DMS153 treated with DMSO at 0.1 percent for 48 hours (cell line): ENCODE measurements around the gene SUFU.
A peak's percentile ranks its signal among the peaks of the same experiment; 100 is the strongest.

Experiments
- DNase-seq: peaks from one replicate; lab custom pipeline; 2025; ENCODE audit not compliant: unreplicated experiment; lab: John Stamatoyannopoulos, UW

The SUFU gene

DNA sequence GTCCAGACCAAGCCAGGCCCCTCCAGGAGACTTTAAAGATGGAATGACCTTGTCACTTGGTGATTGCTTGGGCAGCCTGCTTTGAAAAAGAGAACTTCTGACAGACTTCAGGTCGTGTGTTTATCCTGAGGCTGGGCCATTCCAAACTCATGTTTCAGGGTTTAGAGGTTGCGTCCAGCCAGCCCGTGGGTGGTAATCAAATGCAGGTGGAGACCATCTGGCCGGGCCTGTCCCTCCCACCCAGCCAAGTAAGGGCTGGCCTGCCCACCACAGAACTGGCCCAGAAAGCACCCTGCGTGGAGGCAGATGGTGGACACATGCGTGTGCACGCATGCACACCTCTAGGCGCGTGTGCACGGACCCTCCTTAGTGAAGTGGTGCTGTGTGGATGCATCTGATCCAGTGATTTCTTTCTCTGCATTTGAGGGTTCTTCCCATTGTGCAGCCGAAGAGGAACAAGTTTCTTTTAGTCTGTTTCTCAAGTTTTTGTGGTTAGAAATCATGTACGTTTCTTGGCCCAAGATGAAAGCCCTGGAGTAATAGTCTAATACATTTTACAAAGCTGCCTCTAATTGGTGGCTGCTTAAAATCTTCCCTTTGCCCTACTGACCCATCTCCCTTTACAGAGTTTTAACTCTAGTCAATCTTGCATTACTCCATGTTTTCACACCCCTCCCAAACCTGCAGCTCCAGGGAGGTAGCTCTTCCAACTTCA, 43.0 kb downstream of the SUFU start:
- no peak for DNase-seq

GRCh38 chr10:102549549-102549948, 45.8 kb downstream of the SUFU start:
- no peak for DNase-seq

DNA sequence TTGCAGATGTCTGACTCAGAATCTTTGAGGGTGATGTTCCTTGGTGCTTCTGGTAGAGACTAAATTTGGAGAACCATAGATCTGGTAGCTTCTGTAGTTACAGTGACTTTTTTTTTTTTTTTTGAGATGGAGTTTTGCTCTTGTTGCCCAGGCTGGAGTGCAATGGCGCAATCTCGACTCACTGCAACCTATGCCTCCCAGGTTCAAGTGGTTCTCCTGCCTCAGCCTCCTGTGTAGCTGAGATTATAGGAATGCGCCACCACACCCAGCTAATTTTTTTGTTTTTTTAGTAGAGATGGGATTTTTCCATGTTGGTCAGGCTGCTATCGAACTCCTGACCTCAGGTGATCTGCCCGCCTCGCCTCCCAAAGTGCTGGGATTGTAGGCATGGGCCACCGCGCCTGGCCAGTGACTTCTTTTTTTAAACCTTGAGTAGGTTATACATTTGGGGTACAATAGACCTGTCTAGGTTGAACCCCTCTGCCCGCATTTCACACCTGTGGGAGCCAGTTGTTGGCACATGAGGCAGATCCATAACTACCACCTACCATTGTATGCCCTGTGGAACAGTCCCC, 47.0 kb downstream of the SUFU start:
- DNase-seq = no peak

DNA sequence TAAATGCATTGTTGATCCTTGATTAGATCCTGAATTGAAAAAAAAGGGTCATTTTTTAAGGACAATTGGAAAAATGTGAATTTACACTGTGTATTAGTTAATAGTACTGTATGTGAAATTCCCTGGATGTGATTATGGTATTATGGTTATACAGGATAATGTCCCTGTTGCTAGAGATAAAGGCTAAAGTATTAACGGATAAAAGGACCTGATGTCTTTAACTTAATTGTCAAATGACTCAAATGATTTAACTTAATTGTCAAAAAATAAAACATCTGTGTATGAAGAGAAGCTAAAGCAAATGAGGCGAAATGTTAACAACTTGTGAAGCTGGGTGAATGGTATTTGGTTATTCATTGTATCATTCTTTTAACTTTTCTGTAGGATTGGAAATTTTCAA, 48.8 kb downstream of the SUFU start:
- DNase-seq = no peak

DNA sequence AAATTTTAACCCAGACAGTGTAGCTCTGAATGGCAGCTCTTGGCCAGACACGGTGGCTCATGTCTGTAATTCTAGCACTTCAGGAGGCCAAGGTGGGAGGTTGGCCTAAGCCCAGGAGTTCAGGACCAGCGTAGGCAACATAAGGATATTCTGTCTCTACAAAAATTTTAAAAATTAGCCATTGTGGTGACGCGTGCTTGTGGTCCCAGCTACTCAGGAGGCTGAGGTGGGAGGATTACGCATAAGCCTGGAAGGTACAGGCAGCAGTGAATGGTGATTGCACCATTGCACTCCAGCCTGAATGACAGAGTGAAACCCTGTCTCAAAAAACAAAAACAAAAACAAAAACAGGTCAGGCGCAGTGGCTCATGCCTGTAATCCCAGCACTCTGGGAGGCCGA, 50.0 kb downstream of the SUFU start:
- no peak for DNase-seq

DNA sequence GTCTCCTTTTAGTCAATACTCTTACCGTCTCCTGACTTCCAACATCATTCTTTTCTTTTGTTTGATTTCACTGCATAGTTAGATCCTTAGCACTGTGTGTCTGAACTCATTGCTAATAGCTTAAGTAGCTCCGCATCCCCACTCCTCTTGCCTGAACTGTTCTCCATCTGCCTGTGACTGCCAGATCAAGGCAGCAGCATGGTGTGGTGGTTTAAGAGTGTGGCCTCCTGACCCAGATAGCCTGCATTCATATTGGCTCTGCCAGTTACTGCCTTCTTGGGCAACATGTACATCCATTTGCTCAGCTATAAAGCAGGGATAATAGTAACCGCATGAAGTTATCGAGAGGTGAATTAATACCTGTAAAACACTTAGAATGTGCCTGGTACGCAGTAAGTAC, 50.8 kb downstream of the SUFU start:
- no peak for DNase-seq

GRCh38 chr10:102555781-102556328, 52.1 kb downstream of the SUFU start:
- no peak for DNase-seq

DNA sequence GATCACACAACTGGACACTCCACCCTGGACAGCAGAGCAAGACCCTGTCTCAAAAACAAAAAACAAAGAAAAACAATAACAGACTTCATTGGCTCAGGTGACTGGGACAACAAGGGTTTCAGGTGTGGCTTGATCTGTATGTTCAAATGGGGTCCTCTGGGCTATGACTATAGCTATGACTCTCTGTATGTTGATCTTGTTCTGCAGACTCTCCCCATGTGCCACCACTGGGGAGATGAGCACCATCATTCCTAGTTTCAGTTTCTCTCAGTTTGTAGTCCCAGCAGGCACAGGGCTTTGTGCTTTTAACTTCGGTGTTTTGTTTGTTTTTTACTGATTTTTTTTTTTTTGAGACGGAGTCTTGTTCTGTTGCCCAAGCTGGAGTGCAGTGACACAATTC, 53.8 kb downstream of the SUFU start:
- no peak for DNase-seq

DNA sequence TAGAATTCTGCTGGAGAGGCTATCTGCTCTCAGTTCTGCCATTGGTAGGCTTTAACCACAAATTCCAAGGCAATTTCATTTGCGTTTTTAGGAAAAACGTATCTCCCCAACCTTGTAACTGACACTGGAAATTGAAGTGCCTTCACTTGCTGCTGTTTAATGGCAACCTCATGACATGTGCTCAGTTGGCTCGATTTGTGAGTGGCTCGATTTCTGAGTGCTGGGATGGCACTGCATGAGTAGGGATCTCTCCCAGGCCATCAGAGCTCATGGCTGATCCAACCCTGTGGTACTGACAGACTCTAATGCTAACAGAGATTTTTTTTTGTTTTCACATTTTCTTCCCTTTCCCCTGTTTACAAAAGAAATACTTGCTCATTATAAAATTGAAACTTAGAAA, 56.0 kb downstream of the SUFU start:
- no peak for DNase-seq

DNA sequence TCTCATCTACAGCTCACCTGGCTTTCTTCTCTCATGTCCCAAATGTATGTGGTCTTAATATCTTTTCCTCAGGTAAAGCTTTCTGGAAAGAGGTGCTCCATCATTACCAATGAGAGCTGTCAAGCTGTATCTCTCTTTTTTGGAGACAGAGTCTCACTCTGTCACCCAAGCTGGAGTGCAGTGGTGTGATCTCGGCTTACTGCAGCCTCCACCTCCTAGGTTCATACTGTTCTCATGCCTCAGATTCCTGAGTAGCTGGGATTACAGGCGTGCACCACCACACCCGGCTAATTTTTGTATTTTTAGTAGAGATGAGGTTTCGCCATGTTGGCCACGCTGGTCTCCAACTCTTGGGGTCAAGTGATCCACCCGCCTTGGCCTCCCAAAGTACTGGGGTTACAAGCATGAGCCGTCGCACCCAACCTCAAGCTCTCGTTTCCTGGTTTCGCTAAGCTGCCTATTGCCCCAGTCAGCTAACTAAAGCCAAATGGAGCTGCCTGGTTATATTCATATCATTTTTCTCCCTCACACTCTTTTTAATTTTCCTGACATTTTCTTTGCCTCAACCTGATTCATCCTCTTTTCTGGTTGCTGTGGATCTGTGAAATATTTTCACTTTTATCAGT, 60.5 kb downstream of the SUFU start:
- no peak for DNase-seq

DNA sequence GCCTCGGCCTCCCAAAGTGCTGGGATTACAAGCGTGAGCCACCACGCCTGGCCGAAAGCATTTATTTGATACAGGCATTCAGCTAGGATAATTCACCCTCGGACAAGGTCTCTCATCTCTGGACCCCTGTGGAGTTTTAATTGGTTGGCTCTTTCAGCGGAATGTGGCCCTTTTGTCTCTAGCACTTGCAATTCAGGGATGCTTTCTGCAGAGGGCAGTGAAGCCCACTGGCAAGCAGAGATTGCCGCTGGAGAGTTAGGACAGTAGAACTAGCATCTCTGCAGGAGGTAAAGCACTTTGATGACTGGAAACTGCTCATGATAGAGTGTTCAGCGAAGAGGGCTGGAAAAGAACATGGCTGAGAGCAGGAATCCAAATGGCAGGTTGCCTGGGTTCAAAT, 62.0 kb downstream of the SUFU start:
- no peak for DNase-seq

DNA sequence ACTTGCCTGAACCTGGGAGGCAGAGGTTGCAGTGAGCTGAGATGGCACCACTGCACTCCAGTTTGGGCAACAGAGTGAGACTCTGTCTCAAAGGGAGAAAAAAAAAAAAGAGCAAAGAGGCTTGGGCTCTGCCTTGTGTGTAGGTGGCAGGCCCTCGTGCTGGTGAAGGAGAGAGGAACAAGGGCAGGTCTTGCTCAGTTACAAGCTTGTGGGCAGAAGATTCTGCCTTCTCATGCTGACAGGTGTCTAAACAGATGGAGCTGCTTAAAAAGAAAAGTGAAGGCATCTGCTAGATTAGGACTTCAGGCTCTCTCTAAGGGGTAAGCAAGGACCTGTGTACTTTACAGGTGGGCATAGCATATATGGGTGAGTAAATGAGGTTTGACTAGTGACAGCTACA, 75.0 kb downstream of the SUFU start:
- no peak for DNase-seq

DNA sequence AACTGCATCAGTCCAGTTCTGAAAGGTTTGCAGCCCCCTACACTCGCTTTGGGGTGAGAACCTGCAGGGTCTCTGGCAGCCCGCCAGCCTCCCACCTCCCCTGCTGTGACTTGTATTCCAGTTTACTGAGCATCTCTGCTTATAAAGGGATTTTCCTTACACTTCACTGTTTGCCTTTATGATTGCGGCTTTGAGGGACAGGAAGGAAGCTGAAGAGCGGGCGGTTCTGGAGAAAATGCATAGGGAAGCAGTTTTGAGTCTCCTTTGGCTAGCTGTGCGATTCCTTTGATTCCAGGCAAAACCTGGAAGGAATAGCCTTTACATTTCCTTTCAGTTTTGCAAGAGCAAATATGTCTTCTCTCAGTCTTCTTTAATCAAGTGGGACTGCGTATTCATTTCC, 75.6 kb downstream of the SUFU start:
- DNase-seq = no peak

DNA sequence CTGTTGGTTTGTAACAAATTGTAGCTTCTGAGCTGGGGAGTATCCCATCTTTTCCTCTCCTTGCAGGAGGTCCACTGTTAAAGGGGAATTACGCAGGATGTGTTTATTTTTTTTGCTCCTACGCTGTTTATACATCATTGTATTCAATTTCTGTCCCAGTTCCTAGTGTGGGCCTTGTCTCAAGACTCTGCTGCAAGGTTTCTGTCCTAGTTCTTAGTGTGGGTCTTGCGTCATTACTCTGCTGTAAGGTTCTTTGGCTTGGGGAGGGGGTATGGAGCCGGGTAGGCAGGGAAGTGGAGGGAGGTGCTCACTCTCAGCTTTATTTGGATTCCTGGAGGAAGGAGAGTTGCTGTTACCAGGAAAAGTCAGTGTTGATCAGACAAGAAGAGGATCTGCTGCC, 76.5 kb downstream of the SUFU start:
- no peak for DNase-seq

- DNase-seq = no peak
Measured at GRCh38 chr10:102581401-102581800, 77.6 kb downstream of the SUFU start.

DNA sequence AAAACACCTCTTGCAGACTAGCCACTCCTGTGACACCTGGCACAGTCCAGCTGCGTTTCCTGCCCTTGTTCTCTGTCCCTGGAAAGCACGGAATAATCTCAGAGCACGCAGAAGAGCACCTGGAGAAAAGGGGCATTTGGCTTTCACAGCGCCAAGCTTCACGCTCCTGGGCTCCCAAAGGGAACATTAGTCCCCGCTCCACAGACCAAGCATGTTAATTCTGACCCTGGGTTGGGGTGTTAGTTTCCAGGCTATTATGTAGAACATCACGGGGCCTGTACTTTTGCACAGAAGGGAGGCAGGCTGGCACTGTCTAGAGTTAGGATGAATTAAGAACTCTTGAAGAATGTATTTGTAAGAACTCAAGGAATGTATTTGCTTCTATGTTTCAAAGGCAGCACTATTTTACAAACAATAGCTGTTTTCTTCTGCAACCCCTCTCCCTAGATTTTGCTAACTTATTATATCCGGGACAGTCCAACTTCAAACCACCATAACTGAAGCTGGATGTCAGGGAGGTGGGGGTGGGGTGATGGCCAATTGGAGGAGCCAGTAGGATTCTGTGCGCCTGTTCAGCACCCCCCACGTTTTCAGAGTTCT, 78.3 kb downstream of the SUFU start:
- DNase-seq = peak; percentile 5

GRCh38 chr10:102583435-102584417, 80.0 kb downstream of the SUFU start:
- peak; percentile 52 for DNase-seq

DNA sequence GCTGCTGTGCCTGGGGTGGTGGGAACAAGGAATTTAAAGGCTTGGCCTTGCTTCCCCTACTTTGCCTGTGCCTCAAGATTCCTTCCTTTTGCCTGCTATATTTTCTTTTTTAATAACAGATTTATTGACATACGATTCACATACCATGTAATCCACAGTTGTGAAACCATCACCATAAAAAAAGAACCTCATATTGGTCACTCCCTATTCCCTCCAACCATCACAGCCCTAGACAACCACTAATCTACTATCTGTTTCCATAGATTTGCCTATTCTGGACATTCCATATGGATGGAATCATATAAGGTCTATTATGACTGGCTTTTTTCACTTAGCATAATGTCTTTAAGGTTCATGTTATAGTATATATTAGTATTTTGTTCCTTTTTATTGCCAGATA, 81.3 kb downstream of the SUFU start:
- no peak for DNase-seq

- no peak for DNase-seq
Measured at GRCh38 chr10:102586858-102587257, 83.1 kb downstream of the SUFU start.

- DNase-seq = no peak
Measured at GRCh38 chr10:102588875-102589274, 85.1 kb downstream of the SUFU start.
